ENCODE data around the gene ARFGAP2.

DNA sequence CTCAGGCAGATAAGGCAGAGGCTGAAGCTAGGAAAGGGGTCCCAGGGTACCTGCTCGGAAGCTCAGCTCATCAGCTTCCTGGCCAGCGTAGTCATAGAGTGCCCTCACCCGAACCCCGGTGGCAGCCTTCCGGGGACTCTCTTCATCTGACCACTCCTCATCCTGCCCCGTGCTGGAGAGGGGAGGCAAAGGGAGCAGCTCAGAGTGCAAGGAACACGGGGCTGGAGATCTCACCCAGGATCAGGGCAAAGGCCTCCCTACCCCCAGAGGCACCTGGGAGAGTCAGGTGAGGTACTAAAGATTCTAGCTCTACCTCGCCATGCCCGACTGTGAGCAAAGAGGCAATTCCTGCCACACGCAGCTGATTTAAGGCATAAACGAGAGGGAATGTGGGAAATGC is 1.6 kb upstream of the ARFGAP2 start:
- TF ChIP-seq, protein P1, sequence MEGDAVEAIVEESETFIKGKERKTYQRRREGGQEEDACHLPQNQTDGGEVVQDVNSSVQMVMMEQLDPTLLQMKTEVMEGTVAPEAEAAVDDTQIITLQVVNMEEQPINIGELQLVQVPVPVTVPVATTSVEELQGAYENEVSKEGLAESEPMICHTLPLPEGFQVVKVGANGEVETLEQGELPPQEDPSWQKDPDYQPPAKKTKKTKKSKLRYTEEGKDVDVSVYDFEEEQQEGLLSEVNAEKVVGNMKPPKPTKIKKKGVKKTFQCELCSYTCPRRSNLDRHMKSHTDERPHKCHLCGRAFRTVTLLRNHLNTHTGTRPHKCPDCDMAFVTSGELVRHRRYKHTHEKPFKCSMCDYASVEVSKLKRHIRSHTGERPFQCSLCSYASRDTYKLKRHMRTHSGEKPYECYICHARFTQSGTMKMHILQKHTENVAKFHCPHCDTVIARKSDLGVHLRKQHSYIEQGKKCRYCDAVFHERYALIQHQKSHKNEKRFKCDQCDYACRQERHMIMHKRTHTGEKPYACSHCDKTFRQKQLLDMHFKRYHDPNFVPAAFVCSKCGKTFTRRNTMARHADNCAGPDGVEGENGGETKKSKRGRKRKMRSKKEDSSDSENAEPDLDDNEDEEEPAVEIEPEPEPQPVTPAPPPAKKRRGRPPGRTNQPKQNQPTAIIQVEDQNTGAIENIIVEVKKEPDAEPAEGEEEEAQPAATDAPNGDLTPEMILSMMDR (IDR thresholded peaks at IDR 0.05), result no peak
- TF ChIP-seq POLR2A (IDR thresholded peaks at IDR 0.05), result no peak

Measured in adrenal gland (tissue), 5 donors.